A549 (cell line): ENCODE data around the gene DOC2A. TPM values are rescaled to one million over a fixed set of nuclear protein-coding genes. Genes with fewer than 3 reads are reported as not detected.

Source experiments
- ATAC-seq, 2 experiments: fragments of 200-7000 bp in 1 of 2; fragments of >200 bp in 1 of 2; cut with Nextera tagmentation in 1 of 2; cut with Tn5 transposase in 1 of 2; 3 replicates each; pipeline versions ENCODE4 v1.8.0 to v1.9.1; 2018 to 2020; ENCODE audit warnings: mild to moderate bottlenecking in 1 of 2, moderate library complexity in 1 of 2
- CTCF ChIA-PET: fragments of 300-600 bp; sonication (Branson Sonifier 250); formaldehyde crosslinking; extraction: SDS; loops from one replicate; lab custom pipeline; 2021; ENCODE audit warnings: antibody characterized with exemption, inconsistent platforms; lab: Yijun Ruan, JAX
- POLR2A ChIA-PET: fragments of 350-600 bp; formaldehyde crosslinking; extraction: SDS; loops from one replicate; lab custom pipeline; 2021; ENCODE audit warnings: antibody characterized with exemption, inconsistent platforms; lab: Yijun Ruan, JAX
- DNase-seq, 2 experiments: peaks; one replicate each; pipeline versions ENCODE4 v3.0.0 to v3.0.0-alpha.2; 2011 to 2016; ENCODE audit warnings: low read depth in 1 of 2, low spot score in 1 of 2
- FAIRE-seq: peaks from 2 replicates; lab custom pipeline; 2011; peaks lifted over from hg19 to GRCh38; lab: Jason Lieb, UNC
- H3K27ac ChIP-seq, 2 experiments: fragments of >200 bp; sonication (Bioruptor Twin); formaldehyde crosslinking; 3 replicates each; pipeline ENCODE4 v1.5.1; 2016 to 2017
- H3K4me1 ChIP-seq: fragments of >200 bp; sonication (Bioruptor Twin); formaldehyde crosslinking; 3 replicates; pipeline ENCODE4 v1.6.1; 2016
- H3K4me2 ChIP-seq: fragments of >200 bp; sonication (Bioruptor Twin); formaldehyde crosslinking; 3 replicates; pipeline ENCODE4 v1.6.1; 2016
- H3K4me3 ChIP-seq: fragments of >200 bp; sonication (Bioruptor Twin); formaldehyde crosslinking; 3 replicates; pipeline ENCODE4 v1.5.1; 2016
- H3K9me3 ChIP-seq: fragments of >200 bp; sonication (Bioruptor Twin); formaldehyde crosslinking; 3 replicates; pipeline ENCODE4 v1.6.1; 2016
- EP300 ChIP-seq, 2 experiments: fragments of >200 bp; sonication (Bioruptor Twin); formaldehyde crosslinking; IDR thresholded peaks; 2 replicates in 1 of 2; 3 replicates in 1 of 2; pipeline ENCODE4 v1.6.1; 2016 to 2017
- GATA3 ChIP-seq: IDR thresholded peaks from 2 replicates; pipeline ENCODE4 v1.6.1; 2012; ENCODE audit warnings: borderline replicate concordance
- RAD21 ChIP-seq, 2 experiments: fragments of >200 bp in 1 of 2; sonication (Bioruptor Twin) in 1 of 2; formaldehyde crosslinking in 1 of 2; IDR thresholded peaks in 1 of 2; conservative IDR thresholded peaks in 1 of 2; 2 replicates in 1 of 2; 3 replicates in 1 of 2; pipeline ENCODE4 v1.6.1; 2012 to 2018; ENCODE audit warnings: inconsistent platforms in 1 of 2
- ZC3H11A ChIP-seq: fragments of 450-650 bp; IDR thresholded peaks from 2 replicates; pipeline ENCODE4 v1.6.1; 2014; ENCODE audit warnings: antibody characterized with exemption, mild to moderate bottlenecking
- WGBS: methylation state at CpG from one replicate; pipeline ENCODE4 v1.1.6; 2017; ENCODE audit errors: missing lambda C conversion rate; 5-methylcytosine and 5-hydroxymethylcytosine counted together
- polyA minus RNA-seq: library from RNA; depleted of rRNA, polyadenylated mRNA; stranded (reverse); fragments of >200 nt; gene quantifications from 2 replicates; pipeline ENCODE4 v1.2.3, GENCODE V29; 2011; rRNA and poly(A)+ RNA removed
- polyA plus RNA-seq, 4 experiments: library from polyadenylated mRNA; depleted of rRNA in 3 of 4; stranded (reverse); fragments of >200 nt; fragmentation: RNase III in 1 of 4; extraction: RNeasy Plus Mini Kit Qiagen cat#74134 plus additional on column Dnase treatment in 1 of 4; gene quantifications; 2 replicates in 3 of 4; 3 replicates in 1 of 4; pipeline ENCODE4 v1.2.3, GENCODE V29; 2011 to 2017
- TF ChIP-seq, protein P1 (sequence below): IDR thresholded peaks from 2 replicates; pipeline ENCODE4 v1.6.1; 2012; ENCODE audit warnings: low read depth, borderline replicate concordance
- TF ChIP-seq, protein P2 (sequence below): IDR thresholded peaks from 2 replicates; pipeline ENCODE4 v1.6.1; 2012
- TF ChIP-seq, protein P3 (sequence below): fragments of 200-600 bp; sonication (generic); IDR thresholded peaks from 2 replicates; pipeline ENCODE4 v1.6.1; 2016; ENCODE audit warnings: antibody characterized with exemption, mild to moderate bottlenecking, moderate library complexity
- TF ChIP-seq, protein P4 (sequence below): fragments of >200 bp; sonication (Bioruptor Twin); formaldehyde crosslinking; IDR thresholded peaks from 3 replicates; pipeline ENCODE4 v1.5.1; 2016

The DOC2A gene
- polyA plus RNA-seq (2011; rRNA removed) (2.5 and 3.4 TPM in 2 replicates), polyA plus RNA-seq (2017; fragmentation: RNase III; extraction: RNeasy Plus Mini Kit Qiagen cat#74134 plus additional on column Dnase treatment) (4.6 to 6.7 TPM (median 5.5 TPM) in 3 replicates), polyA minus RNA-seq (2.0 and 5.1 TPM in 2 replicates)
- polyA plus RNA-seq (2012; cell fraction: cytosol; rRNA removed): 6.4 and 6.9 TPM in 2 replicates
- polyA plus RNA-seq (2012; cell fraction: nucleus; rRNA removed): 42.3 and 48.7 TPM in 2 replicates

DNA sequence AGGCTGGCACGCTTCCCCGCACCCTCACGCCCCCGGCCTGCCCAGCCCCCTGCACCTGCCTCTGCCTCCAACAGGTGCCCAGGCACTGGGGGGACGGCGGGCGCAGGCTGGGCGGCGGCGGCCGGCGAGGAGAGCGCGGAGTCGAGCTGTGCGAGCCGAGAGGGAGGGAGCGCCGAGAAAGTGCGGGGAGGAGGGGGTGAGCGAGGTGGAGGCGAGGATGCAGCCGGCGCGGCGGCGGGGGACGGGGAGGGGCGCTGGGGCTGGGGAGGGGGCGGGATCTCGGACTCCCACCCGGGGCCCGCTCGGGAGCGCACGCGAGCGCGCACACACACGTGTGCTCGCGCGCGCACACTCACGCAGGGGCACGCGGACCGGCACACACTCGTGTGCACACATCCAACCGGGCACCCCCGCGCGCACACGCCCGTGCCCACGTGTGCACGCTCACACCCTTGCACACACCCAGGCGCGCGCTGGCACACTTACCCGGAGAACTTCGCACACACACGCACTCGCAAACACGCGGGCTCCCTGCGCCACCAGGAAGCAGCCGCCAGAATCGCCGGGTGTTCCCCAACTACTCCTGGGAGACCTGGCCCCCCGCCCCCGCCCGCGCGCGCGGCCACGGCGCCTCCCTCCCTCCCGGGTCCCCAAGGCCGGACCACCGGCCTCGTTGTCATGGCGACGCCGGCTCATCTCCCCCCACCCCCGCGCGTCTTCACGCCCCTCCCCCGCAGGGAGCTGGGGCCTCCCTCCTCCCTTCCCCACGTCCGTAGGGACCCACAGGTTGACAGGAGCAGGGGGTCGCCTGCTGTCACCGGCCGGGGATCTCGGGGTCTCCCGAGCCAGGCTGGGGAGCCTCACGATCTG is at the start of gene DOC2A:
DOC2A (minus strand) TSS at position 184 of the 870 bp plus-strand sequence. CDS start 805 bp downstream, outside the sequence.
- 16% methylated on average over 22 of the region's 99 CpGs for WGBS
- ChIA-PET POLR2A (no interaction called here), CTCF (interaction anchor here (1.1 to 3.2 kb wide), 3 partner anchors 10 to 147 kb away, joined by 4 to 9 read pairs (median 7); partner anchors contain the start of gene CDIPT)
- H3K4me1 ChIP-seq: 0 out of 3 replicates have a peak, but pooled peaks cover 3% of the 10 kb centered on the region
- peak; percentile 57 to 62 for ATAC-seq
- peak within 1 kb of the TSS; percentile 91 for H3K4me2 ChIP-seq
- peak within 1 kb of the TSS; percentile 48 to 82; a peak in 5 of 6 replicates for H3K27ac ChIP-seq
- no peak for FAIRE-seq
- no peaks in the 10 kb centered on the region for H3K9me3 ChIP-seq
- peak within 1 kb of the TSS; percentile 62 for H3K4me3 ChIP-seq
- TF ChIP-seq, protein P1, sequence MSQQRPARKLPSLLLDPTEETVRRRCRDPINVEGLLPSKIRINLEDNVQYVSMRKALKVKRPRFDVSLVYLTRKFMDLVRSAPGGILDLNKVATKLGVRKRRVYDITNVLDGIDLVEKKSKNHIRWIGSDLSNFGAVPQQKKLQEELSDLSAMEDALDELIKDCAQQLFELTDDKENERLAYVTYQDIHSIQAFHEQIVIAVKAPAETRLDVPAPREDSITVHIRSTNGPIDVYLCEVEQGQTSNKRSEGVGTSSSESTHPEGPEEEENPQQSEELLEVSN: peak; percentile 75
- TF ChIP-seq, protein P2, sequence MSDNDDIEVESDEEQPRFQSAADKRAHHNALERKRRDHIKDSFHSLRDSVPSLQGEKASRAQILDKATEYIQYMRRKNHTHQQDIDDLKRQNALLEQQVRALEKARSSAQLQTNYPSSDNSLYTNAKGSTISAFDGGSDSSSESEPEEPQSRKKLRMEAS: peak; percentile 78
- no peak for TF ChIP-seq GATA3
- no peak for DNase-seq

GRCh38 chr16:30060346-30060745 is 49.5 kb upstream of the DOC2A start:
- POLR2A ChIA-PET: no interaction called here
- CTCF ChIA-PET: interaction anchor here (7.3 to 9.9 kb wide), 2 partner anchors 28 to 31 kb away, joined by 36 to 119 read pairs; partner anchors contain the start of genes TBX6 and TLCD3B
- FAIRE-seq (no peak), DNase-seq (no peak), ATAC-seq (no peak)
- Histone ChIP-seq H3K9me3 (no peaks in the 10 kb centered on the region), H3K4me3 (no peak overlapping the region), H3K4me1 (peaks cover 9% of the 10 kb centered on the region; the same call in 2 of the 3 replicates), H3K27ac (no peak overlapping the region), H3K4me2 (no peak overlapping the region)
- no peak for TF ChIP-seq EP300 (IDR thresholded peaks at IDR 0.05)
- TF ChIP-seq, protein P3, sequence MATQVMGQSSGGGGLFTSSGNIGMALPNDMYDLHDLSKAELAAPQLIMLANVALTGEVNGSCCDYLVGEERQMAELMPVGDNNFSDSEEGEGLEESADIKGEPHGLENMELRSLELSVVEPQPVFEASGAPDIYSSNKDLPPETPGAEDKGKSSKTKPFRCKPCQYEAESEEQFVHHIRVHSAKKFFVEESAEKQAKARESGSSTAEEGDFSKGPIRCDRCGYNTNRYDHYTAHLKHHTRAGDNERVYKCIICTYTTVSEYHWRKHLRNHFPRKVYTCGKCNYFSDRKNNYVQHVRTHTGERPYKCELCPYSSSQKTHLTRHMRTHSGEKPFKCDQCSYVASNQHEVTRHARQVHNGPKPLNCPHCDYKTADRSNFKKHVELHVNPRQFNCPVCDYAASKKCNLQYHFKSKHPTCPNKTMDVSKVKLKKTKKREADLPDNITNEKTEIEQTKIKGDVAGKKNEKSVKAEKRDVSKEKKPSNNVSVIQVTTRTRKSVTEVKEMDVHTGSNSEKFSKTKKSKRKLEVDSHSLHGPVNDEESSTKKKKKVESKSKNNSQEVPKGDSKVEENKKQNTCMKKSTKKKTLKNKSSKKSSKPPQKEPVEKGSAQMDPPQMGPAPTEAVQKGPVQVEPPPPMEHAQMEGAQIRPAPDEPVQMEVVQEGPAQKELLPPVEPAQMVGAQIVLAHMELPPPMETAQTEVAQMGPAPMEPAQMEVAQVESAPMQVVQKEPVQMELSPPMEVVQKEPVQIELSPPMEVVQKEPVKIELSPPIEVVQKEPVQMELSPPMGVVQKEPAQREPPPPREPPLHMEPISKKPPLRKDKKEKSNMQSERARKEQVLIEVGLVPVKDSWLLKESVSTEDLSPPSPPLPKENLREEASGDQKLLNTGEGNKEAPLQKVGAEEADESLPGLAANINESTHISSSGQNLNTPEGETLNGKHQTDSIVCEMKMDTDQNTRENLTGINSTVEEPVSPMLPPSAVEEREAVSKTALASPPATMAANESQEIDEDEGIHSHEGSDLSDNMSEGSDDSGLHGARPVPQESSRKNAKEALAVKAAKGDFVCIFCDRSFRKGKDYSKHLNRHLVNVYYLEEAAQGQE: no peak
- TF ChIP-seq ZC3H11A: no peak
- WGBS: 83% methylated on average over 4 of the region's 4 CpGs

GRCh38 chr16:30054959-30055553 is 44.2 kb upstream of the DOC2A start:
- Histone ChIP-seq H3K4me2 (peak overlapping the region; percentile 30; the same call in 2 of the 3 replicates), H3K4me1 (peaks cover 22% of the 10 kb centered on the region), H3K27ac (peak overlapping the region in 1 of 2 experiments; percentile 88; a peak in 1 of 6 replicates), H3K4me3 (no peak overlapping the region), H3K9me3 (no peaks in the 10 kb centered on the region)
- ChIA-PET CTCF (interaction anchor here (0.8 to 7.3 kb wide), 15 partner anchors 8 to 363 kb away, joined by 3 to 44 read pairs (median 4); partner anchors contain the start of genes ALDOA, PAGR1, PPP4C and TBX6), POLR2A (interaction anchor here (0.6 to 4.6 kb wide), 3 partner anchors 9 to 101 kb away, joined by 3 to 51 read pairs (median 5); partner anchors contain the start of gene ALDOA)
- DNase-seq: peak; percentile 67 to 81
- no peak for FAIRE-seq
- 34% methylated on average over 9 of the region's 10 CpGs for WGBS
- TF ChIP-seq, protein P4, sequence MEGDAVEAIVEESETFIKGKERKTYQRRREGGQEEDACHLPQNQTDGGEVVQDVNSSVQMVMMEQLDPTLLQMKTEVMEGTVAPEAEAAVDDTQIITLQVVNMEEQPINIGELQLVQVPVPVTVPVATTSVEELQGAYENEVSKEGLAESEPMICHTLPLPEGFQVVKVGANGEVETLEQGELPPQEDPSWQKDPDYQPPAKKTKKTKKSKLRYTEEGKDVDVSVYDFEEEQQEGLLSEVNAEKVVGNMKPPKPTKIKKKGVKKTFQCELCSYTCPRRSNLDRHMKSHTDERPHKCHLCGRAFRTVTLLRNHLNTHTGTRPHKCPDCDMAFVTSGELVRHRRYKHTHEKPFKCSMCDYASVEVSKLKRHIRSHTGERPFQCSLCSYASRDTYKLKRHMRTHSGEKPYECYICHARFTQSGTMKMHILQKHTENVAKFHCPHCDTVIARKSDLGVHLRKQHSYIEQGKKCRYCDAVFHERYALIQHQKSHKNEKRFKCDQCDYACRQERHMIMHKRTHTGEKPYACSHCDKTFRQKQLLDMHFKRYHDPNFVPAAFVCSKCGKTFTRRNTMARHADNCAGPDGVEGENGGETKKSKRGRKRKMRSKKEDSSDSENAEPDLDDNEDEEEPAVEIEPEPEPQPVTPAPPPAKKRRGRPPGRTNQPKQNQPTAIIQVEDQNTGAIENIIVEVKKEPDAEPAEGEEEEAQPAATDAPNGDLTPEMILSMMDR: peak; percentile 38
- TF ChIP-seq GATA3 (no peak), RAD21 (conservative IDR thresholded peaks at IDR 0.05 in 1 of 2, IDR thresholded peaks at IDR 0.05 in 1 of 2) (peak in 1 of 2 experiments; percentile 50; a peak in 3 of 5 replicates)
- peak; percentile 80 to 87 for ATAC-seq
